Daoy (cell line): Measurements from ENCODE around the gene RNF152. TPM values are rescaled to one million over a fixed set of nuclear protein-coding genes. Genes with fewer than 3 reads are reported as not detected.
"Not testable (repeated sequence)": the region's sequence is repeated elsewhere in the genome, so short reads cannot be mapped to it uniquely, and the experiment has no call there.

Source experiments
- DNase-seq: peaks from one replicate; pipeline ENCODE4 v3.0.0-alpha.2; 2015; ENCODE audit warnings: low read depth
- total RNA-seq: library from RNA; depleted of rRNA; stranded (reverse); fragments of >200 nt; shearing (Covaris generic); gene quantifications from 2 replicates; pipeline ENCODE4 v1.2.3, GENCODE V29; 2014

The RNF152 gene
- total RNA-seq, 1 experiment from 2014 or later = 1.3 TPM

DNA sequence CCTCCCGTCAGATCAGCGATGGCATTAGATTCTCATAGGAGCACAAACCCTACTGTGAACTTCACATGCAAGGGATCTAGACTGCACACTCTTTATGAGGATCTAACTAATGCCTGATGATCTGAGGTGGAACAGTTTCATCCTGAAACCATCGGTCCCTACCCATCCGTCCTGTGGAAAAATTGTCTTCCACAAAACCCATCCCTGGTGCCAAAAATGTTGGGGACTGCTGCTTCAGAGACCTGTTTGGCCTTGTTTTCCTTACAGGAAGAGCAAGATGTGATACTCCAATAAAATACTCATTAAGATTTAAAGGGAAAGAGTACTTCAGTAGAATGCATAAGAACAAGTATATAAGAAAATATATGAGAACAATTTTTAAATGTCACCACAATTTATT, 71.1 kb downstream of the RNF152 start:
- DNase-seq = no peak

DNA sequence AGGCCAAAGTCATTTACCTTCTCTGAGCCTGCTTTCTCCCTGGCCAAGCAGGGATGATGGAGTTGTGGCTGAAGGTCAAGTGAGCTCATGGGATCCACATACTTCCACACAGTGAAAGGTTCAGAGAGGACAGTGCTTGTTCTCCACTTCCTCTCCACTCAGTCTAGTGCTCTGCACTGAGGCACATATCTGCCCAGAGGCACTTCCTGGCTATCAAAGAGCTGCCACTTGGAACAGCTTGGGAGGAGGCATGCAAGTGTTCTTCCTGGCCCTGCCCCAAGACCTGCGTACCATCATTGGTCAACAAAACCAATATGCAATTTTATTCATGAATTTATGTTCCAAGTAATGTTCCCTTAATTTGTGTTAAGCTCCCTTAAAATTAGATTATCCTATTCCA, 71.9 kb downstream of the RNF152 start:
- DNase-seq = no peak

DNA sequence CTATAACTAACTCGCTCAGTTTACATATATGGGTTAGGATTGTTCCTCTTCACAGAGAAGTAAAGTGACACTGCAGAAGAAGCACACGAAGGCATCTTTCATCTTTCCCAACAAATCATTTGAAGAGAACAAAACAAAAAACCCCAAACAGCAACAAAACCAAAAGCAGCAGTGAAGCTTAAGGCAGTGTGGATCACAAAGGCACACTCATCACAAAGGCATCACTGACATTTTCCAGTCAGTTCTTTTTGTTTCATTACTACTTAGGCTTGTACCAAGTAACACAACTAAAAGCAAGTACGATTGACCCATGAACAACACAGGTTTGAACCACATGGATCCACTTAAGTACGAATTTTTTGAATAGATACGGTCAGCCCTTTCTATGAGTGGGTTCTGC, 75.7 kb downstream of the RNF152 start:
- no peak for DNase-seq

DNA sequence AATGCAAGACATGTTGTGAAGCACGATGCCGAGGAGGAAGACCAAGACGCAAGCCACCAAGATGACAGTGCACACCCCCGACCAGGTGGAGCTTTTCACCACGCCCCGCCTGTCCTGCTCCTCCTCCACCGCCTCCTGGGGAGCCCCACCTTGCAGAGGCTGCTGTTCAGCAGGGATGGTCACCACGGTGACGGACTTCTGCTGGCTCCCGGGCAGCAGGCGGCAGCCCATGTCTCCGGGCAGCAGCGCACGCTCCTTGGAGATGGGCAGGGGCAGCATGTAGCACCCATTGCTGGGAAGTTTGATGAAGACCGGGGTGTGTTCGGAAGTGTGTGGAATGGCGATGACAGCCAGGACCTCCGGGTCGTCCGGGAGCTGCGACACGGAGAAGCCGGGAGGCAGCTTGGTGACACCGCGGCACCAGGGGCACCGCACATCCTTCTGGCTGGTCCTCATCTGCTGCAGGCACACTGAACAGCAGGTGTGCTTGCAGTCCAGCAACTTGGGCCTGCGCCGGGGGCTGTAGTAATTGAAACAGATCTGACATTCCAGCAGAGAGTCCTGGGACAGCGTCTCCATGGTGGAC, 76.8 kb downstream of the RNF152 start:
- no peak for DNase-seq

DNA sequence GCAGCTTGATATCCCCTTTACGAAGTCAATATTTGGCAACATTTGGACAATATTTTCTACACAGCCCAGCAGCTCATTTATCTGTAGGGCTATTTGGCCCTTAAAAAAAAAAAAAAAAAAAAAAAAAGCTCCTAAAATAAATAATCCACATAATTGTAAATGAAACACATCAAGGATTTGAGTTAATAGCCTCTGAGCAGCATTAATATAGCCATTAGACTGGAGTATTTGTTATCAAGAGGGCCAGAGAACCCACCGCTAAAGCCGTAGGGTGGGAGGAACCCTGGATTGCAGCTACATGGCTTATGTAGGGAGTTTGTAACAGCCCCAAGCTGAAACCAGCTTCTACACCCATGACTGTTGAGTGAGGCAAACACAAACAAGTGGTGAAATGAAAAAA, 84.5 kb downstream of the RNF152 start:
- DNase-seq = no peak

DNA sequence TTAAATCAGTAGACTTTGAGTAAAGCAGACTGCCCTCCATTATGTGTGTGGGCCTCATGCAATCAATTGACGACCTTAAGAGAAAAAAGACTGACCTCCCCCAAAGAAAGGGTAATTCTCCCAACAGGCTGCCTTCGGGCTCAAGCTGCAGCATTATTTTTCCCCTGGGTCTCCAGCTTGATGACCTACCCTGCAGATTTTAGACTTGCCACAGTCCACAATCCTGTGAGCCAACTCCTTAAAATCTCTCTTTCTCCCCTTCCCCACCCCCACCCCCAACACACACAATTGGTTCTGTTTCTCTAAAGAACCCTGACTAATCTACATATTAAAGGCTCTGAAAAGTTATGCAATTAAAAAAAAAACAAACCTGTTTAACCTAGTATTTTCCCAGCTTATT, 89.4 kb downstream of the RNF152 start:
- no peak for DNase-seq

DNA sequence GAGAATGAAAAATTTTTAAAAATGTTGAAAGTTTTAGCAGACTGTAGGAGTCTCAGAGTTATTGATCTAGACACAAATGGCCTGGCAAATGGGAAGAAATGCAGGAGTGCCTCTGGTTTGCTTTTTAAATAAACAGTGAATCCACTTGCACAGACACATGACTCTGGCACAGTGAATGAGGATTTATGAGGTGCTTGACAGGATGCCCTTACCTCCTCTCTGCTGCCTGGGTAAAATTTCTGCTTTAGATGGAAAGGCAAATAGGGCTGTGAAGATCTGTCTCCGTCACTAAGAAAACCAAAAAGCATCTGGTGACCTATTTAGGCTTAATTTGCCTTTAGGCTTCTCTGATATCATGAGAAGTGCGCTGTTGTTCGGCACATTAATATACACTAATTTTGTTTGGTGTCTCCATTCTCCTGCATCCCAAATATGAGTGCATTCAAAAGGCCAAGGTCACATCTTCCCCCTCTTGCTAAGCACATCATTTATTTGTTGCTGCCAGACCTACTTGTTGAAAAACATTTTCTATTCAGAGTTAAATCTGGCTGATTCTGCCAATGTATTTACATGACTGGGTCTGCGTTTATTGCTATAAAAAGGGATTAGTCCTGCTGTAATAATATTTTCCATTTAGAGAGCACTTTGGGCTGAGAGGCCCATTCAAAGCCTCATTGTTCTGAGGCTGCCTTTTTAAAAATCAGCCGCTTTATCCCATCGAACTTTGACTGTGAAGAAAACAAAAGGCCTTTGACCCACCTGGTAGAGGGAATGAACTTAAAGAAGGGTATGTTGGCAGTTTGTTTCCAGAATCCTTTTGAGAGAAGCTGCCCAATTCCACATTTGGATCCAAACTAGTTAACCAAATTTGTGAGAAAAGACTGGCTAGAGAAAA, 94.9 kb downstream of the RNF152 start:
- no peak for DNase-seq

DNA sequence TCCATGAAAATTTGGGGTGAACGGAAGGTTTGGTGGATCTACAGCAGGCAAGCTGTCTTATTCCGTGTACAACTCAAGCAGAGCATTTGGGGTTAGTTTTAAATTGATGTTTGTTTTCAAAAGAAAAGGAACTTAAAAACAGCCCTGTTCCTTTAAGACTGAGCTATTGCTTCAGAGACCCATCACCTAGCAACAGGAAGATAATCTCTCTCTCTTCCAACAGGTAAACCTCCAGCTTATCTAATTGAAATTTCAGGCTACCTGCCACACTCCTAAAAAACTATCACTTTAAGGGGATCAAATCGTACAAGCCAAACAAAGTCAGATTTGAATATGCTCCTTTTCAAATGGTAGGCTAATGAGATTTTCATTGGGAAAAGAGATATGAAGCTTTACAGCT, 101.8 kb downstream of the RNF152 start:
- DNase-seq = no peak

DNA sequence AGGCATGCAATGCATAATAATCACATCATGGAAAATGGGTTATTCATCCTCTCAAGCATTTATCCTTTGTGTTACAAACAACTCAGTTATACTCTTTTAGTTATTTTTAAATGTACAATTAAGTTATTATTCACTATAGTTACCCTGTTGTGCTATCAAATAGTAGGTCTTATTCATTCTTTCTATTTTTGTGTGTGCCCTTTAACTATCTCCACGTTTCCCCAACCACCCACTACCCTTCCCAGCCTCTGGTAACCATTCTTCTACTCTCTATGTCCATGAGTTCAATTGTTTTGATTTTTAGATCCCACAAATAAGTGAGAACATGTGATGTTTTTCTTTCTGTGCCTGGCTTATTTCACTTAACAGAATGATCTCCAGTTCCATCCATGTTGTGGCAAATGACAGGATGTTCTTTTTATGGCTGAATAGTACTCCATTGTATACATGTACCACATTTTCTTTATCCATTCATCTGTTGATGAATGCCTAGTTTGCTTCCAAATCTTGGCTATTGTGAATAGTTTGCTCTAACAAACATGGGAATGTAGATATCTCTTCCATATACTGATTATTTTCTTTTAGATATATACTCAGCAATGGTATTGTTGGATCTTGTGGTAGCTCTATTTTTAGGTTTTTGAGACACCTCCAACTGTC, 105.7 kb downstream of the RNF152 start:
- DNase-seq = not testable (repeated sequence)

DNA sequence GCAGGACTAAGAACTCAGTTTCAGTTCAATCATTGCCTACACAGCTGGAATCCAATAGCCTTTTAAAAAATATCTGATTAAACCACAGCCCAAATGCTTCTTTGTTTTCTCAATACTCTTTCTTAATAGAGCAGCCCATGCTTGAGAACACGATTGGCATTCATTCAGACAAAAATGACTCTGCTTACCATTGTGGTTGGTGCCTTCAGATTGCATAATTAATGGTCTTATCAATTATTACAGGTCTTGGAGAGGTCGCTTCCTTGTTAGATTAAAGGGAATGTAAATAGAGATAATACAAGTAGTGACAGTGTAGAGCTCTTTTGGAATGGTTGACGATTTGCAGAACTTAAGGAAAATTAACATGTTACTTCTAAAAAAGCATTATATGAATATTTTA, 107.2 kb downstream of the RNF152 start:
- no peak for DNase-seq

DNA sequence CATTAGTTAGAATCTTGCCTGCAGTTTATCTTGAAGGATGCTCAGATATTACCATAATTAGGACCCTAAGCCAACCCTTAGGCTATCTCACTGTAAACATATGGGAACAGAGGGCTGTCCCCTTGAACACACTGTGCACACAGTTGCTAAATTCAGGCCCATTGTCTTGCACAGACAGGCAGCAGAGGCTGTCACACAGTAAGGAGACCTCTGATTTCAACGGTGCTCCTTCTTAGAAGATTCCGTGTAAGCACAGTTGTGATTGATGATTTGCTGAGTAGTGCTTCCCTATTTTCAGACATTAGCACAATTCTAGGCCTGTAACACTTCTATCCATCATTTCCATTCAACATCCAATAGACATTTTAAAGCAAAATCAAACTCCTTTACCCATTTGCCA, 108.0 kb downstream of the RNF152 start:
- DNase-seq = no peak

DNA sequence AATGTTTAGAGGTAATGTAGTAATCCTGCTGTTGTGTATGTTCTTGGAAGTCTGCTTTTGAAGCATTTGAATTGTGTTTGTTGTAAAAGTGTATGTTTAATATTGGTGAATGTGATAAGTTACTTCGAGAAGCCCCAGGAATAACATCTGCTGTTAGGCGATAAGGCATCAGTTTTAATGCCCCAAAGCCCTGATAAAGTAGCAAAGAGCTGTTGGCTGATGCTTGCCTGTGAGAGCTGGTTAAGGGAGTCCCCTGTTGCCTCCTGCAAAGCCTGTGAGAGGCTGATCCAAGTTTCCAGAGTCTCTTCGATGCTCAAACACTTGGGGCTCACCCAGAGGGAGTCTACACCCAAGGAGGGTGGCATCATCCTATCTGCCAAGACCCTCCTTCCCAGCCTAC, 110.3 kb downstream of the RNF152 start:
- no peak for DNase-seq

DNA sequence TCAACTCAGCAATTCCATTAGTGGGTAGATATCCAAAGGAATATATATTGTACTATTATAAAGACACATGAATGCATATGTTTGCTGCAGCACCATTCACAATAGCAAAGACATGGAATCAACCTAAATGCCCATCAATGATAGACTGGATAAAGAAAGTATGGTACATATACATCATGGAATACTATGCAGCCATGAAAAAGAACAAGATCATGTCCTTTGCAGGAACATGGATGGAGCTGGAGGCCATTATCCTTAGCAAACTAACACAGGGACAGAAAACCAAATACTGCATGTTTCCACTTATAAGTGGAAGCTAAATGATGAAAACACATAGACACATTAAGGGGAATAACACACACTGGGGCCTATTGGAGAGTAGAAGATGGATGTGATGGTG, 116.6 kb downstream of the RNF152 start:
- not testable (repeated sequence) for DNase-seq

DNA sequence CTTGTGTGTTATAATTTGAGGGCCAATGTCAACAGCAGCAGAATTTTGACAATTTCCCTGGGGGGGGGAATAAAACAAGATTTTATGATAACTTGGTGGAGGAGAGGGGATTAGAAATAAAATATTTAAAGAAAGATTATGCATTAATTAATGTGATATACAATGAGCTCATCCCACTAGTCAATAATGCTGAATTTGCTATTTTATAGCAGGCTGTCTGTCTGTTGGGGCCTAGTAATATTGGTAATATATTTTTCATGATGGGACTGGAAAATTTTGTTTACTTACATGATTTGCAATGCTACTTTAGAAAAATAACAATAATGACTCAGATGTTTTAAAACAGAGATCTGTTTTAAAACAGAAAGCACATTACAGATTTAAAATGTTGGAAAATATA, 118.0 kb downstream of the RNF152 start:
- DNase-seq = no peak

DNA sequence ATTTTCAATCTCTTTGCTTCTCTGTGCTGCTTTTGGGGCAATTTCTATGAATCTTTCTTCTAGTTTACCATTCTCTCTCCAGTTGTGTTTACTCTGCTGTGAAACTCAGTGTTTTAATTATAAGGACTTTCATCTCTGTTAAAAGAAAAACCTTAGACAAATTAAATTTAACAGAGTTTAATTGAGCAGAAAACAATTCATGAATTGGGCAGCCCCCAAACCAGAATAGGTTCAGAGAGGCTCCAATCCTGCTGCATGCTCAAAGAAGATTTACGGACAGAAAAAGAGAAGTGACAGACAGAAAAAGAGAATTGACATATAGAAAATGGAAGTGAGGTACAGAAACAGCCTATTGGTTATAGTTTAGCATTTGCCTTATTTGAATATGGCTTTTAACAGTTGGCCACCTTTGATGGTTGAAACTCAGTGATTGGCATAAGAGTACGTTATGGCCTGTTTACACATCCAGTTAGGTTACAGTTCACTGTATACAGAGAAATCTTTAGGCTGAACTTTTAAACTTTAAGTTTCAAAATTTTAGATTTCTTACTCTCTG, 120.4 kb downstream of the RNF152 start:
- no peak for DNase-seq

DNA sequence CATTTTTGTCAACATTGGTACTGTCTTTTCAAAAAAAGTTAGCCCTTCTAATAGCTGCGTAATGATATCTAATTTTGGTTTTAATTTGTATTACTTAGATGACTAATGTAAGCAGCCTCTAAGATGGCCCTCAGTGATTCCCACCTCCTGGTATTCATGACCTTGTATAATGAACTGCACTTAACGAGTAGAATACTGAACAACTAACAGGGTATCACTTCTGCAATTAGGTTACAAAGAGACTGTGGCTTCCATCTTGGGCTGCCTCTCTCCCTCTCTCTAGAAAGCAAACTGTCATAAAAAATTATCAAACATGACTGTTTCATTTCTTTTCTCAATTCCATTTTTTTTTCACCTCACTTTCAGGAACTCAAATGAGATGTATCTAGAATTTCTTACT, 120.9 kb downstream of the RNF152 start:
- DNase-seq = no peak

DNA sequence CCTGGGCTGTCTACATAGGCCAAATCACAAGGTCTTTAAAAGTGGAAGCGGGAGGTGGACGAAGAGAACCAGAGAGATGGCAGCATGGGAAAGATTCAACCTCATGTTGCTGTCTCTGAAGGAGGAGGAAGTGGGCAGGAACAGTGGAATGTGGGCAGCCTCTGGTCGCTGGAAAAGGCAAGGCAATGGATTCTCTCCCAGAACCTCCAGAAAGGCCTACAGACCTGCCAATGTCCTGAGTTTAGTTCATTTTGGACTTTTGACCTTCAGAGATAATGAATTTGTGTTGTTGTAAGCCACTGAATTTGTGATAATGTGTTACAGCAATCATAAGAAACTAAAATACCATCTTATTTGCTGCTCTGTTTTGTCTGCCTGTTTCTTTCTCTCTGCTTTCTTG, 122.5 kb downstream of the RNF152 start:
- no peak for DNase-seq

DNA sequence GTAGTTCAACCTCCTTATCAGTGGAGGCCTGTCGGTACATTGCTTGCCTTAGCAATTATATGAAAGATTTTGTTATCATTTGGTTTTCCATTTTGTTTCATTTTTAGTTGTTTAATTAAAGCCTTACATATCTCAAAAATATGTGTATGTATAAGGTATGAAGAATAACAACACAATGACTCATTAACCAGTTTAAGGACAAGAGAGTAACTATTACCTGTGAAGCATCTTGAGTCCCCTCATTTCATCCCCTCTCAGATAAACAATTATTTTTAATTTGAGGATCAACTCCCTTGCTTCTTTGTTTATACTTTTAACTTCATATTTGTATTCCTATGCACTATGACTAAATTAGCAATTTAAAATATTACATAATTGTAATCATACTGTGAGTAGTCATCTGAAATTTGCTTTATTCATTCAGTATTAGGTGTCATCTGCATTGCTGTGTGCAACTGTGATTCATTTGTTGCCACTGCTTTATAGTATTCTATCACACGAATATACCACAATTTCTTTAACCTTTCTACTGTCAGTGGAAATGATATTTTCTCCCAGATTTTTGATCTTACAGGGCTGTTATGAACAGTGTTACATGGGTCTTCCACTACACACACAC, 126.4 kb downstream of the RNF152 start:
- DNase-seq = no peak

DNA sequence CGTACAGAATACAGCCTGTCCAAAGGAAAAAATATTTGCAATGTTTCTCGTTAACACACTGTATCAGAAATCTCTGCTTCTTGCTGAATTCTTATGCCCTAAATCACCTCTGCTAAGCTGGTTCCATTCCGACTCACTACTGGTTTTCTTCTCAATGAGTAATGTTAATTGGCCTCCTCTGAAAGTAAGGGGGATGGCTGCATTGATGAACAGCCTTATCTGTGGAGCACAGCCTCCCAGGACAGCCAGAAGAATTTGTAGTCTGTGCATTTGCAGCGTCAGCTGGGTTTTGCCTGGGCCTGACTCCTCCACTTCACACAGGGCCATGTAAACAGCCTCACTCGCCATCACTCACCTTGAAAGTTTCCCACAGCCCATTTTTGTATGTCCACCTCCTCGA, 127.7 kb downstream of the RNF152 start:
- peak; percentile 26 for DNase-seq

DNA sequence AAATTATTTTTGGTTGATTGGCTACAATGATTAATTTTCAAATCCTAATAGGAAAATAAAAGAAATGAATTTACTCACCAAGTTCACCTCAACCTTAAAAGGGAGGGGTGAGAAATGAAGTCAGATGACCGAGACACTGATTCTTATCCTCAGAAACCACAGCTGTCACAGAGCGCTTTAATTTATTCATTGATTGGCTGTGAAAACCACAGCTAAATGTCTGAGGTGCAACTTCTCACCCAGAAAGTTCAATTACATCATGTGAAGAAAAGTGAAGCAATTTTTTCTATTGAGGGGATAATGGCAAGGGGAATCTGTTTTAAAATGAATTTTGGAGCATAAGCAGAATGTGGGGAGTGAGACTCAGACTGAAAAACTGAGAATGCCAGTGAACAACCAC, 128.4 kb downstream of the RNF152 start:
- DNase-seq = no peak

DNA sequence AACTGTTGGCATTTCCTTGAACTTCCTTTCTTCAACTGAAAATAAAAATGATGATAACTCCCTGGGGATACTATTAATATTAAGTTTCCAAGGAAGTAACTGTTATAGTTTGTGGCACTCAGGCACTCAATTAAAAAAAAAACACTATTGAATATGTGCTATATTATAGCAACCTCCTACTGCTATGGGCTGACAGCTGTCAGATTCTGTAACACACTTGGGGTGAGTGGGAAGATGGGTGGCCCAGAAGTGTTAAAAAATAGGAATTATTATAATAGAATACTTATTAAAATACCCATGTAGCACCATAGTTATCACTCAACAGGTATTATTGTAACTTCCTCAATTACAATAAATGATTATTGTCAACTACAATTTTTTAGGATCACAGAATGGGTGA, 130.9 kb downstream of the RNF152 start:
- DNase-seq = no peak
